ENCODE measurements around the gene BCL11A. TPM values are rescaled to one million over a fixed set of nuclear protein-coding genes. Genes with fewer than 3 reads are reported as not detected.

The BCL11A gene
- total RNA-seq, 1 experiment from 2014 or later = 91.4 TPM

GRCh38 chr2:60589104-60589503 is 35.6 kb upstream of the BCL11A start:
- H3K9me3 Mint-ChIP-seq = peaks cover 16 to 23% of the 10 kb centered on the region in 2 experiments
- TF ChIP-seq, protein P1, sequence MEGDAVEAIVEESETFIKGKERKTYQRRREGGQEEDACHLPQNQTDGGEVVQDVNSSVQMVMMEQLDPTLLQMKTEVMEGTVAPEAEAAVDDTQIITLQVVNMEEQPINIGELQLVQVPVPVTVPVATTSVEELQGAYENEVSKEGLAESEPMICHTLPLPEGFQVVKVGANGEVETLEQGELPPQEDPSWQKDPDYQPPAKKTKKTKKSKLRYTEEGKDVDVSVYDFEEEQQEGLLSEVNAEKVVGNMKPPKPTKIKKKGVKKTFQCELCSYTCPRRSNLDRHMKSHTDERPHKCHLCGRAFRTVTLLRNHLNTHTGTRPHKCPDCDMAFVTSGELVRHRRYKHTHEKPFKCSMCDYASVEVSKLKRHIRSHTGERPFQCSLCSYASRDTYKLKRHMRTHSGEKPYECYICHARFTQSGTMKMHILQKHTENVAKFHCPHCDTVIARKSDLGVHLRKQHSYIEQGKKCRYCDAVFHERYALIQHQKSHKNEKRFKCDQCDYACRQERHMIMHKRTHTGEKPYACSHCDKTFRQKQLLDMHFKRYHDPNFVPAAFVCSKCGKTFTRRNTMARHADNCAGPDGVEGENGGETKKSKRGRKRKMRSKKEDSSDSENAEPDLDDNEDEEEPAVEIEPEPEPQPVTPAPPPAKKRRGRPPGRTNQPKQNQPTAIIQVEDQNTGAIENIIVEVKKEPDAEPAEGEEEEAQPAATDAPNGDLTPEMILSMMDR (conservative IDR thresholded peaks at IDR 0.05) = no peak

More at GRCh38 chr2:60589104-60589503, 35.6 kb upstream of the BCL11A start:
- Mint-ChIP-seq H3K4me3 (no peak overlapping the region), H3K27me3 (ENCODE audit: low read depth) (peaks cover 13% of the 10 kb centered on the region), H3K27ac (no peak overlapping the region), H3K36me3 (ENCODE audit: insufficient read depth in 1 of 3, low read depth in 3 of 3) (peaks cover 0 to 13% (median 3%) of the 10 kb centered on the region in 3 experiments; a peak in 4 of 7 replicates), H3K4me1 (no peaks in the 10 kb centered on the region)
- Histone ChIP-seq H3K79me2 (ENCODE audit: insufficient read depth, low read length) (no peaks in the 10 kb centered on the region), H3T11ph (ENCODE audit: low read length) (no peak overlapping the region), H3K9me3 (ENCODE audit: control insufficient read depth, low read depth, low read length) (no peaks in the 10 kb centered on the region), H3K23me2 (ENCODE audit: insufficient read length, low read depth, low read length, poor library complexity, severe bottlenecking) (no peaks in the 10 kb centered on the region), H3K14ac (ENCODE audit: insufficient read depth, low read length) (no peak overlapping the region), H2BK5ac (ENCODE audit: insufficient read length, low read length) (no peak overlapping the region), H4K8ac (replicated peaks; ENCODE audit: insufficient read length, low read depth, low read length) (no peak overlapping the region), H2BK15ac (ENCODE audit: low read depth, low read length) (no peak overlapping the region), H3K27ac (ENCODE audit: insufficient read length, low read depth, low read length) (no peak overlapping the region), H2AFZ (ENCODE audit: low read length) (no peak overlapping the region), H3K27me3 (ENCODE audit: insufficient read depth, low read length) (no peaks in the 10 kb centered on the region), H4K20me1 (ENCODE audit: control insufficient read depth, insufficient read depth, insufficient read length) (no peaks in the 10 kb centered on the region), H3K4me2 (ENCODE audit: insufficient read depth, insufficient read length, low read length) (no peak overlapping the region), H3K4ac (ENCODE audit: low read depth, low read length) (no peak overlapping the region), H2AK5ac (ENCODE audit: insufficient read length, low read length) (no peak overlapping the region), H3K9ac (ENCODE audit: extremely low read depth, insufficient read length, low read length) (no peak overlapping the region), H3K18ac (ENCODE audit: insufficient read length, low read depth, low read length) (no peak overlapping the region), H3K79me1 (ENCODE audit: insufficient read depth, low read depth, low read length, poor library complexity, severe bottlenecking) (no peaks in the 10 kb centered on the region), H2BK20ac (ENCODE audit: low read depth, low read length, poor library complexity, severe bottlenecking) (no peak overlapping the region), H4K5ac (ENCODE audit: insufficient read length, low read depth, low read length) (no peak overlapping the region), H4K91ac (ENCODE audit: insufficient read length, low read depth, low read length) (no peak overlapping the region), H3K23ac (ENCODE audit: insufficient read length, low read depth, low read length) (no peak overlapping the region), H3K56ac (ENCODE audit: insufficient read length, low read depth, low read length) (no peak overlapping the region), H3K4me1 (ENCODE audit: insufficient read depth, low read length) (no peaks in the 10 kb centered on the region), H2BK12ac (ENCODE audit: insufficient read length, low read depth, low read length) (no peak overlapping the region), H2BK120ac (ENCODE audit: low read depth, low read length, poor library complexity, severe bottlenecking) (no peak overlapping the region)
- no peak for DNase-seq
